HG03520 (cell line): ENCODE data around the gene ARIH2.

Experiments
- ATAC-seq: cut with Tn5 transposase; IDR thresholded peaks from one replicate; pipeline ENCODE4 v1.9.1; 2021; ENCODE audit warnings: mild to moderate bottlenecking, moderate library complexity; ENCODE audit not compliant: unreplicated experiment

Gene ARIH2

DNA sequence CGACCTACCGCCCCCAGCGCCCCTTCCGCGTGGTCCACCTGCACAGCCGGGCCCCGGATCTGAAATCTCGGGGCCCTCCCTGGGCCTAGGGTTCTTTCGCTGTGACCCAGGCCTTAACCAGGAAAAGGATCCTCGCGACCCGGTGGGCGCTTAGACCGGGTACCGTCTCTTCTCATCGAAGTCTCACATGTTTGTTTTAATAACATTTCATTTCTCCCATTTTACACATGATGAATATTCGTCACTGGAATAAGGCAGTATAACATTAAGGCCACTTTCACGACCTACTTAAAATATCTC is 100.0 kb downstream of the ARIH2 start:
- ATAC-seq = no peak

DNA sequence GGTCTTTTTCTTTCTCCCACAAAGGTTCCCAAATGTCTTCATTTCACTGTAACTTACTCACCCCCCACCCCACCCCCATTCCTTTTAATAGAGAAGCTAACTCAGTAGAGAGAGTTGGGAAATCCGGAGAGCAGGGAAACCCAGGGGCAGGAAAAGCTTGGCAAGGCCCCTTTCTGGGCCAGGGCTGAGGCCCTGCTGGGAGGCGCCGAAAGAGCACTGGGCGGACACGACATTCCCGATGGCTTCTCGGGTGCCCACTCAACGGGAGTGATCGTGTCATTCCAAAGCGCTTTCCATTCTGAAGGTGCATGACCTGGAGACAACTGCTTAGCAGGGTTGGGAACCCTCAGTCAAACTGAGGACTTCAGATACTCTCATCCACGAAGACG is 101.3 kb downstream of the ARIH2 start:
- no peak for ATAC-seq

DNA sequence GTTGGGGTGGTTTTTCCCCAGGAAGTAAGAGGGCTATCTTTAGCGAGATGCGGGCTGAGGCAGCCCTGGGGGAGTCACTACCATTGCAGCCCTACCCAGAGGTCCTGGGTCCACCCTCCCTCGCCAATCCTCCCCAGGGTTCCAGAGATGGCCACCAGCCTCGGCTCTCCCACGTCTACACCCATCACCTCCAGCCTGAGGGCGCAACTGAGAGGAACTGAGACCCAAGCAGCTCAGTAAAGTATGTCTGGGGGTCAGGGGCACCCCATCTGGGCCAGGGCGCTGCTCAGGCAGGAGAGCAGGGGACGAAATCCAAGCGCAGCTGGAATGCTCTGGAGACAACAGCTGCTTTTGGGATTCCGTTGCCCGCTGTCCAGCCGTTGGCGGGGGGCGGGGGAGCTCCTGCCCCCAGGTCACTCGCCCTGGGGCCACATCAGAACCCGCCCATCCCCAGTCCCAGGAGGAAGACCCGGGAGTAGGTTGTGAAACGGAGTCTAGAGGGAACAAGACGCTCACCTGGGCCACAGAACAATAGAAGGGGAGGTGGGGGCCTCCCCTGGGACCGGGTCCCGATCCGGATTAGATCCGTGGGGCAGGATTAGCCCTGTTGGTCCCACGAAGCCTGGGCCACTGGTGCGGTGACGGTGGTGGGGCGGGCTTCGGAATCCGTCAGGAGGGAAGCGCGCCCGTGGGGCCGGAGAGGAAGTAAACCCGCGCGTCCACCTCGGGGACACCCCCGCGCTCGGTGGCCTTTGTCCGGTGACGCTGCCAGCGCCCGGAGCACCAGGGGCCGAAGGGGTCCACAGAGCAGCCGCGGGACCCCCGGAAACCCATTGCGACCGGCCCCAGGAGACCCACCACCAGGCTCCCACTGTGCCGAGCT is 101.9 kb downstream of the ARIH2 start:
- peak; percentile 1 for ATAC-seq

- peak; percentile 45 for ATAC-seq
Measured at GRCh38 chr3:49021213-49021812, 102.7 kb downstream of the ARIH2 start.

- ATAC-seq = peak; percentile 46
Measured at GRCh38 chr3:49021813-49022687, 103.4 kb downstream of the ARIH2 start, which contains the start of gene NDUFAF3. TSS of gene NDUFAF3 (plus strand) at chr3:49022121. CDS start at chr3:49022145, 24 bp downstream.

GRCh38 chr3:49022688-49023171 is 104.1 kb downstream of the ARIH2 start:
- ATAC-seq = no peak

DNA sequence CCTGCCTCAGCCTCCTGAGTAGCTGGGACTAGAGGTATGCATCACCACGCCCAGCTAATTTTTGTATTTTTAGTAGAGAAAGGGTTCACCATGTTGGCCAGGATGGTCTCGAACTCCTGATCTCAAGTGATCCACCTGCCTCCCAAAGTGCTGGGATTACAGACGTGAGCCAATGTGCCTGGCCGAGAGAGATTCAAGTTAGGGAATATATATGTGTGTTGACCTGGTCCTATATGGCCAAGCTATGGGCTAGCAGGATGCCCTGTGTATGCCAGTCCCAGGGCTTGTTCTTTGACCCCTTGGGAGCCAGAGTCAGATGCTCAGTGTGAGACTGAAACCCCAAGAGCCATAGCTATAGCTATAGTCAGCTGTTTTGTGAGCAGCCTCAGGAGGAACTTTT is 105.1 kb downstream of the ARIH2 start:
- ATAC-seq = no peak

DNA sequence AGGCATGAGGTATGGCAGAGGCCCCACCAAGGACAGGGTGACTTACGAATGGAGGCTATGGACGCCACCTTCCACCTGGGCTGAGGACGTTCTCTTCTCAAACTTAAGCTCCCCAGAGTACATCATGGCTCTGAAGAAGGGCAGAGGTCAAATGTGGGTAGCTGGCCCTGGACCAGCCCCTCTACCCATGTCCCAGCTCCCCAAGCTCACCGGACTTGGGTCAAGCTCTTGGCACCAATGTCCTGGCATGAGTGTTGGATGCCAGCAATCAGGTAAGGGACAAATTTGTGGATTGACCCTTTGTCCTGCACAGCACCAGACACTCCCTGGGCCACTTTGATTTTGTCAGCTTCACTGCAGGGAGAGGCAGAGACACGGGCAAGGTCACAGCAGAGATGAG is 105.8 kb downstream of the ARIH2 start:
- no peak for ATAC-seq

DNA sequence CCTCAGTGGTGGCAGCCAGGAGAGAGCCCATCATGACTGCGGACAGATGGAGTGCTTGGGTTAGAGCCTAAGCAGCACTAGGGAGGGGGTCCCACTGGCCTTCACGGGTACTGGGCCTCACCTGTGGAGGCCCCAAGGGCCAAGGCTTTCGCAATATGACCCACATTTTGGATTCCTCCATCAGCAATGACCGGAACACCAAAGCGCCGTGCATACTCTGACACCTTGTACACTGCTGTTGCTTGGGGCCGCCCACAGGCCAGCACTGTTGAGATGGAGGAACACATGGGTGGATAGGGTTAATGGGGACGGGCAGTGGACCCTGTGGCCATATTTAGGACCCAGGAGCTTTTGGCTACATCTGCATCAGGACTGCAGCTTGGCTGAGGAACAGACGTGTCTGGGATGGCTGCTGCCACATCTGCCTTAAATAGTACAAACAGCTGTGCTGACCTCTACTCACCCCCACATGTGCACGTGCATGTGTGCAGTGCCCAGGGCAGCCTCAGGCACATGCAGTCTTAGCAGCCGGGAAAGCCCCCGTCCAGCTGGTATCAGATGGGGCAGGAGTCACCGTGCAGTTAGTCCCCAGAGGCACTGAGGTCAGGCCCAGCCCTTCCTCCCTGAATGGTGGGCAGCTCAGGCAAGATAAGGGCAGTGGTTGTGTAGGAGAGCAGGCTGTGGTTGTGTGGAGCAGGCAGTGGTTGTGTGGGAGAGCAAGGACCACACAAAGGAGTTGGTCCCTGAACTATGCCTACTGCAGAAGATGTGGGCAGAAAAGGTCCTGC is 106.6 kb downstream of the ARIH2 start:
- ATAC-seq = no peak

GRCh38 chr3:49025793-49026520 is 107.3 kb downstream of the ARIH2 start:
- no peak for ATAC-seq

DNA sequence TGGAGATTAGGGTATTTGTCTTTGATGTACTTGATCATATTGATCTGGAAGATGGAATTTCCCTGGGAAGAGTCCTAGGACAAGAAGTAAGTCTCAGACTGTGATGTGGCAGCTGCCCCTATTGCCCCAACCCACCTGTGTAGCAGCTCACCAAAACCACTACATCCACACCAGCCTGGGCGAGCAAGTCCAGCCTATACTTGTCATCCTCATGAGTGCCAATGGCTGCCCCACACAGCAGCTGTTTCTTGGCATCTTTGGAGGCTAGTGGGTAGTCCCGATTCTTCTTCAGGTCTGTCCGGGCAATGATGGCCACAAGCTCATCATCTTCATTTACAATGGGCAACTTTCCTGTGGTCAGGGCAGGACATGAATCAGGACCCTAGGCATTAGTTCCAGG is 107.9 kb downstream of the ARIH2 start:
- ATAC-seq = no peak

DNA sequence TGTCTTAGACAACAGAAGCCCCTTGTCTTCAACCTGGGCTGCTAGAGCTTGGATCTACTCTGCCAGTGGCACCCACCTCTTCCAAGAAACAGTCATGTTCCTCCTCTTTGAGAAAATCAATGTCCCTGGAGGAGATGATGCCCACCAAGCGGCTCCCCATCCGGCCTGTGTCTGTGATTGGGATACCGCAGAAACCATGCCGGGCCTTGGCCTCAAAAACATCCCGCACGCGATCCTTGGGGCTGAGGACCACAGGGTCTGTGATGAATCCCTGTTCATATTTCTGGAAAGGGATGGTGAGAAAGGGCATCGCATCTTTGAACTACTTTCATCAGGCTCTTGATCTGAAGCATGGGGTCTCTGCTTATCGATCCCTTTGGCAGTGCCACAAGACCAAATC is 109.0 kb downstream of the ARIH2 start:
- ATAC-seq = no peak

GRCh38 chr3:49028298-49028672 is 109.6 kb downstream of the ARIH2 start:
- no peak for ATAC-seq

GRCh38 chr3:49028673-49029562 is 110.3 kb downstream of the ARIH2 start, which contains the start of gene IMPDH2:
TSS of gene IMPDH2 (minus strand) at chr3:49029398. CDS start at chr3:49029350, 48 bp downstream.
- peak; percentile 80 for ATAC-seq

GRCh38 chr3:49029563-49029884 is 110.9 kb downstream of the ARIH2 start:
- no peak for ATAC-seq

- no peak for ATAC-seq
Measured at GRCh38 chr3:49030321-49030720, 111.7 kb downstream of the ARIH2 start.

DNA sequence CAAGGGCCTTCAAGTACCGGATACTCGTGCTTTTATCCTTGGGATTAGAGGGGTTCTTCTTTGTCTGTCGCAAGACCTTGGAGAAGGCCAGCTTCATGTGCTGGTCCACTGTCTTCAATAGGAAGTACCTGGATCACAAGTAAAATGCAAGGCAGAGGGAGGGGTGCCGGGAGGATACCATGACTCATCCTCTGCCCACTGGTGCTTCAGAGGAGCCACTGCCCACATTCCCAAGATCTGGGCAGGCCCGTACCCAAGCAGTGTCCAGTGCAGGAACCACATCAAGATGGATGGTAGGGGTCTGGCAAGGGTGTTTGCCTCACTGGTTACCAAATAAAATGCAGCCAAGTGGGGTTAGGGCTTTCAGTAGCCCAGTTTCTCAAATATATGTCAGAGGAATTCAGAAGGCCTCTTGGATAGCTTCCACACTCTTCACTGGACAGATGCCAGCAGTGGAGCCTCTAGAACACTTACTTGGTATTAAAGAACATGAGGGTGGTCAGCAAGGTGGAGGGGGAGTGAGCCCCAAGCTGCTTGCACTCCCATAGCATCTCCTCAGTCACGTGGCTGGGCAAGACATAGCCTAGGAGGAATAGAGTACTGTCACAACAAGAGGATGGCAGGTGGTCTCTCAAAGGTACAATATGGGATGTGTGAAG is 114.1 kb downstream of the ARIH2 start:
- no peak for ATAC-seq

DNA sequence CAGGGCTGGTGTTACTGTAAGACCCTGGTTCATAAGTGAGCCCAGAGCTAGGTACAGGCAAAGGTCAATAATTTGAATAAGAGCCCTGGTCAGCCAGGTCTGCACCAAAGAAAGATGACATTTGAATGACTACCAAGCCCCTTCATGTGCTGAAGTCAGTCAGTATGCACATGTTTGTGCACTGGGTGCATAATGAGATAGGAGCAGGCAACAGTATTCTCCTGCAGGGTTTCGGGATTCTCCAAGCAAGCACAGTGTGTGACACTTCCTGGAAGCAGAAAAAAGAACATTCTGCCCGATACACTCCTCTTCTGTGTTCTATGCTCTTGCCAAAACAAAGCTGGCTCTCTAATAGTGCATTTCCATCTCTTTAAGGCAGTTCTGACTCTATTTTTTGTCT is 116.0 kb downstream of the ARIH2 start:
- ATAC-seq = no peak

DNA sequence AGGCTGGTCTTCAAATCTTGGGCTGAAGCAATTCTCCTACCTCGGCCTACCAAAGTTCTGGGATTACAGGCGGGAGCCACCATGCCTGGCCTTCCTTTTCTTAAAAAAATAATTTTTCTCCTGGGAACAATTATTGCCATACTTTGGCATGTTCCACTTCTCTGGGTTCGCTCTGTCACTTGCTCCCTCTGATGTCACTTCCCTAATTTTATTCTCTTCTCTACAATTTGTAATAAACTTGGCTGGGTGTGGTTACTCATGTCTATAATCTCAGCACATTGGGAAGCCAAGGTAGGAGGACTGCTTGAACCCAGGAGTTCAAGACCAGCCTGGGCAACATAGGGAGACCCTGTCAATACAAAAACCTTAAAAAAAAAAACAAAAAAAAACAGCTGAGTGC is 116.6 kb downstream of the ARIH2 start:
- no peak for ATAC-seq
